Ramos (cell line): ENCODE data around the gene CES5A.
"Not testable (repeated sequence)": the region's sequence is repeated elsewhere in the genome, so short reads cannot be mapped to it uniquely, and the experiment has no call there.

ENCODE experiments used
- in situ Hi-C: fragments of 300-500 bp; cut with MboI; formaldehyde crosslinking; loops from one replicate; pipeline ENCODE4 v1.14.3; 2022; ENCODE audit warnings: low sequenced_read_pairs; ENCODE audit not compliant: unreplicated experiment

Gene CES5A

DNA sequence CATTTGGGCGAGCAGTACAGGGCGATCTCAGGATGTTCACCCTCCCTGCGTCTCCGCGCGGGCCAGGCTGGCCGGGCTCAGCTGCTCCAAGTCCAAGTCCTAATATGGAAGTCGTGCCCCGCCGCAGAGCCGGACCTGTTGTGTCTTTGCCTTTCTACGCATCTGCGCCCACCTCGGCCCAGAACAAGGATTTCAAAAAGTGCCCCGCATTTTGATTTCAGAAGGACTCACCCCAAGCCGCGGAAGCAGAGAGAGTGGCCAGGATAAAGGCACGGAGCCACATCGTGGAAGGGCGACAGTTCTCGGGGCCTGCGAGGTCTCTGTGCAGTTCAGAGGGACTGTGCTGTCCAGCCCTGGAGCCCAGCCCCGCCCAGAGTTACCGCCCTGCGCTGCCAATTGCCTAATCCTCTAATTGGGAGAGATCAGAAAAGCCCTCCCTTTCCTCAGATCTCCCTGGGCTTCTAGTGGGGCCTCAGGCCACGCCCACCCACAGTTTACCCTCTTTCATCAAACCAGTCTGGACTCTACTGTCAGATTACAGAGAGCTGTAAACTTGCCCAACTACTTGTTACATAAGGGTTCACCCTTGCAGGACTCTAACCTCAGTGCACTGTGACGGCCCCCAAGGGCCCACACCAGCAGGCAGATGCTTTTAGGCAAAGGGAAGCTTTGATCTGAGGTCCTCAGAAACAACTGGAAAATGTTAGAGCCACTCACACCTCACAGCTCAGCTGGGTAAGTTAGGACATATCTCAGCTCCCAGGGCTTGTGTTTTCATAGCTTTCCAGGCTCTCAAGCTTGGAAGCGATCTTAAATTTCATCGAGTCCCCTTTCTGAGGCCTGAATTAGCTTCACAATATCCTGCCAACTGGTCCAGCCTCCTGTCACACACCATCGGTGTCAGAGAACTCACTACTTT lies 42.1 kb downstream of the CES5A start, which contains the start of gene CES1:
Gene CES1, minus strand, starts transcription at position 324 of the 919 bp plus-strand sequence. Its CDS starts 41 bp downstream, at position 283.
- in situ Hi-C loops: no loop called here

DNA sequence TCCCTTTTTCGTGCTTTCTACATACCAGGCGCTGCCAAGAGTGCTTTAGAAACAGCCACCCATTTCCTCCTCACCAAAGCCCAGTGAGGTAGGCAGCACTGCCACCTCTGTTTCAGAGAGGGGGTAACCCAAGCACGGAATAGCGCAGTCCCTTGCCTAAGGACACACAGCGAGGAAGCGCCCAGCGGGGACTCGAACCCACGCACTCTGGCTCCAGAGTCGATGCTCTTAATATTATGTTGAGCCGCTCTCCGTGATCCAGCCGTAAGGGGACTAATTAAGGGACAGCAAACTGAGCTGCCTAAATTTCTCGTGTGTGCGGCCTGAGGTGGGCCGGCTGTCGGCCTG lies 42.8 kb downstream of the CES5A start:
- in situ Hi-C loops: no loop called here

DNA sequence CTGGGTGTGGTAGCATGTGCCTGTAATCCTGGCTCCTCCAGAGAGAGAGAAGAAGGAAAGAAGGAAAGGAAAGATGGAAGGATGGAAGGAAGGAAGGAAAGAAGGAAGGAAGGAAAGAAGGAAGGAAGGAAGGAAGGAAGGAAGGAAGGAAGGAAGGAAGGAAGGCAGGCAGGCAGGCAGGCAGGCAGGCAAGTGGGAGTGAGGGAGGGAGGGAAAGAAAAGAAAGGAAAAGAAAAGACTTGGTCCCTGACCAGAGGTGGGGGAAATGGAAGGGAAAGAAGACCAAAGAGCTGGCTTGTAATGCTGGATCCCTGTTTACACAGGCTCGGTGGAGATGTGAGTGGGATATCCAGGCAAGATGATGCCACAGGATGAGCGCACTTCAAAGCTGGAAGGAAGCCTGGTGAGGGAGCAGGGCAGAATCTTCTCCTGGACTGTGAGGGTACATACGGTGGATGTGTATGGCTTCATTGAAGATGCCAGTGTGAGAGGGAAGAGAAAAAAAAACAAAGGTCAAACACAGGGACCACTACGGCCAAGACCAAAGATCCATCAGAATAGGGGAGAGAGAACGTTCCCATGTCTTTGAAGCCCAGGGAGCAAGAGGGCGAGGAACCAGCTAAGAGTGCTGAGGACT lies 44.4 kb downstream of the CES5A start:
- in situ Hi-C loops: no loop called here

DNA sequence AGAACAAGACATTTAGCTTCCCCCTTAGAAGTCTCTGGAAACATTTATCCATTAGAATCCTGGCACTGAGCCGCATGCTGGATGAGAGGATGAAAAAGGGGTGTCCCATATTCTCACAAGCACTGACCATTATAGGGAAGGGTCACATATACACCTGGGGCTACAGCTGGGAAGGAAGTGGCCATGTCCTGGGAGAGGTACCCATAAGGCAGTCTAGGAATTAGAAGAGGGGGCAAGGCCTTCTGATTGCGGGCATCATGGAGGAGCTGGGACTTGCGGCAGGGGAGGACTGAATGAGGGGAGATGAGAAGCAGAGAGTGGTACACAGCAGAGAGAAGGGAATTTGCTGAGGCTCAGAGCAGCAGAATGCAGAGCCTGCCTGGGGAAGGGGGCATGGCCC lies 45.9 kb downstream of the CES5A start:
- in situ Hi-C loops: loop anchor here (10.0 kb wide), 1 partner anchor 64 kb away; no protein-coding TSS in a partner anchor

DNA sequence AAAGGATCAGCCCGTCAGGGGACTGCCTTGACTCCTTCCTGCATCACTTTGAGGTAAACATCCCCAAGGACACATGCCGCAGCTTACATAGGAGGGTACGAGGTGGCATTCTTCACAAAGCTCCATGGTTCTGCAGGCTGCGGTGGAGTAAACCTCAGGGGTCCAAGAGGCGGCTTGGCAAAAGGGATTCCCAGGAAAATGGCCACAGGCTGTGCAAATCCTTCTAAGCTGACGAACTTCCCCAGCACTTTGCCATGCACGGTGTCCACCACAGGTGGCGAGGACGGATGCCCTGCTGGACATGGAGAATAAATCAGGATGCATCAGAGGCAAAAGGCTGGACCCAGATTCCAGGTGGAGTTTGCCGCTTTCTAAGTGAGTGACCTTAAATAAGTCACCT lies 46.5 kb downstream of the CES5A start:
- in situ Hi-C loops: loop anchor here (10.0 kb wide), 1 partner anchor 64 kb away; no protein-coding TSS in a partner anchor

DNA sequence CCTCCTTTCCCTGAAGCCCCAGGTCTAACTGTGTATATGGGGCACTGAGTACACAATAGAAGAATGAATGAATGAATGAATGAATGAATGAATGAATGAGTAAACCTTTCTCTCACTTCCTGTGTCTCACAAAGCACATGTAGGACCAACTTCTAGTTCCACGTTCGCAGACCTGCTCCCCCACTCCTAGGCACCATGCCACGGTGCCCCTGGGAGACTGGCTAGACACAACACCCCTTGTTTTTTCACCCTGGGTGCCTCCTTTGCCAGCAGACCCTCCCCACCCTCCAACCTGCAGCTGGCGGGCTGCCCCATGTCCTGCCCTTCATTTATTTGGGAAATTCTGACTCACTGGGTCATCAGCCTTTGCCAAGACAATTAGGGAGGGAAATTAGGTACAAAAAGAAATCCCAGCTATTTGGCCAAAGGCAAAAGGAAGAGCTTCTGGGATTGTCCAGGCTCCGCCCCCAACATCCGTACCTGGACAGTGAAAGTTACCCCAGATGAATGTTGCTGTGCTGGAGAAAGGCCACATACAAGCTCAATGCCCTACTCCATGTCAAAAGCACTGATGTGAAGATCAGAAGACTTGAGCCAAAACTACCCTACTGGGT lies 50.0 kb downstream of the CES5A start:
- in situ Hi-C loops: loop anchor here (10.0 kb wide), 1 partner anchor 60 kb away; no protein-coding TSS in a partner anchor

DNA sequence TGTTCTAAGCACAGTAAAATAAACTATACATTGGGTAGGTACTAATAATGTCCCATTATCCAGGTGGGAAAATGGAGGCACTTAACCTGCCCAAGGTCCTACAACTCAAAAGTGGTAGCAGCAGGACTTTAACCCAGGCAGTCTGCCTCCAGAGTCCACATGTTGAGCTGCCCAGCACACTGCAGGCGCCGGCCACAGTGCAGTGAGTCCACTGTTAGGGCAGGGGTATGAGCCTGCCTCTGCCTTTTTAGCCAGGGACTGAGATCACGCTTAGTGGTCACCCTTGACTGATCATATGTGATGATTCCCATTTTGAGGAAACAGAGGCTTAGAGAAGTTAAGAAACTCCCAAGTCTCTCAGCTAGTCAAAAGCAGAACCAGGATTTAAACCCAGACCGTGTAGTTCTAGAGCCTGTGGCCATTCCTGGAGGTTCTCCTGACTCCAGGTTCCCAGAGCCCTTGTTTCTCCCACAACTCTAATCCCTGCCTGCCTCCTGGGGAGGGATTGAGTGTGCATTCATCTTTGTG lies 50.6 kb downstream of the CES5A start:
- in situ Hi-C loops: loop anchor here (10.0 kb wide), 1 partner anchor 60 kb away; no protein-coding TSS in a partner anchor

DNA sequence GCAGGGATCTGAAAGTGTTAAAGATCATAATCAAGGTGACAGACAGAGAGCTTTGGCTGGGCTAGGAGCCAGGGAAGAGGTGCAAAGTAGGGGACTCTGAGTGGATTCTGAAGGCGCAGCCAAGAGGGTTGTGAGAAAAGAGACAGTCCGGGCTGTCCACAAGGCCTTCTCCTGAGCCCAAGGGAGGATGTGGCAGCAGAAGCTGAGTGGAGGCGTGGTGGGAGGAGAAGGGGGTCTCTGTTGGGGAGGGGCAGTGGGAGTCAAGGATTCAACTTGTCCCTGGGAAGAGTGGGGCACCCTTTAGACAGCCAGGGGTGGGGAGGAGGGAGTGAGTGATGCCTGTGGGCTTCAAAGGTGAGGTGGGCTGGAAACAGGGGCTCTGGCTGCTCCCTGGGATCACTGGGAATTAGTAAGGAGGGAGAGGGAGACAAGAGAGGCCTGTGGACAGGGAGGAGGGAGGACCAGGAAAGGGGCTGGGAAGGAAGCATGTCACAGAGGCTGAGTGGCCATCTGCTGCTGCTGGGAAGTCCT lies 52.8 kb downstream of the CES5A start:
- in situ Hi-C loops: loop anchor here (10.0 kb wide), 1 partner anchor 58 kb away; no protein-coding TSS in a partner anchor

DNA sequence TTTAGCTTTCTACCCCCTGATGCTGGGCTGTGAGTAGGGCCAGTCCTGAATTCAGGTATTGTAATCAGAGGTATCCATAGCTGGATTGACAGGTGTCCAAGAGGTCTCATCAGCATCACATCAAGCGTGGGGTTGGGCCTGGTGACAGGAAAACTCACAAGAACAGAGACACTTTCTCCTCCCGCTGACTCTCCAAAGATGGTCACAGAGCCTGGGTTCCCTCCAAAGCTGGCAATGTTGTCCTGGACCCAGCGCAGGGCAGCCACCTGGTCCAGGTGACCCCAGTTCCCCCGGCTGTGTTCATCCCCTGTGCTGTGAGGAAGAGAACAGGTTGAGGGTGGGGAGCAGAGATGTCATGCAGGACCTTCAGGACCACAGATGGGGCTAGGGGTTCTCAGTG lies 54.0 kb downstream of the CES5A start:
- in situ Hi-C loops: loop anchor here (10.0 kb wide), 1 partner anchor 56 kb away; no protein-coding TSS in a partner anchor

DNA sequence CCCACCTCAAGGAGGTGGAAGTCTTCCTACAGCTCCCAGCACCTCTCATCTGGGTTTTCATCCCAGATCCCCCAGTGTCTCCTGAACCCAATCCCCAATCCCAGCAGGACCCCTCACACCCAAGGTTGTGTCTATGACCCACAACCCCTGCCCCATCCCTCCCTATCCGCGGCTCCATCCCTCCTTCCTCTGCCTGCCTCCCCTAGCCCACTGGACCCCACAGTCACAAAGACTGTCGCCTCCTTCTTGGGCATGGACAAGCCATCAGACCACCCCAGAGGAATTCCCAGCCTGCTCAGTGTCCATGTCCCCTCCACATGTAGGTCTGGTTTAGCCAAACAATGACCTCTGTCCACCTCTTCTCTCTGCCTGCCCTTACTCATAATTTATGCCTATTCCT lies 54.6 kb downstream of the CES5A start:
- in situ Hi-C loops: loop anchor here (10.0 kb wide), 1 partner anchor 56 kb away; no protein-coding TSS in a partner anchor

DNA sequence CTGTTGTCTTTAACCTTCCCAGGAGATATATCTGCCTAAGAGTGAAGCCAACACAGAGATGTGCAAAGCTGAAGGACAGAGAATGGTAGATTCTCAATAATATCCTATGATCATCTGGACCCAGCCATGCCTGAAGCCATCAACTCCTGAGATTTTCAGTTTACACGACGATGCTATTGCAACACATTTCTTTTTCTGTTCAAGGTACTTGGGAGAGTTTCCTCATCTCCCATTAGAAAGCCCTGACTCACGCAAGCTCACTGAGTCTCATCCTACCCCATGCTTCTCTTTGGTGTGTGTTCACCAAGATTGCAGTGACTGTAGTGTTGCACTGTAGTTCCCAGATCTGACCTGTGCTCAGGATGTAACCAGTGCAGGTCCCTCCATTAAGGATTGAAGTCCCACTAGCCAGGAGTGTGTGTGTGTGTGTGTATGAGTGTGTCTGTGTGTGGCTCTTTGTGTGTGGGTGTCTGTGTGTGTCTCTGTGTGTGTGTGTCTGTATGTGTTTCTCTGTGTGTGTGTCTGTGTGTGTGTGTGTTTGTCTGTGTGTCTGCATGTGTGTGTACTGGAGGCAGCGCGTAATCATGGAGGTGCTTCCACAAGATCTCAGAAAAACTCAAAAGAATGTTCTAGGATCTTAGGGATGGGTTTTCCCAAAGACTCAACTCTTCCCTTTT lies 57.8 kb downstream of the CES5A start:
- in situ Hi-C loops: no loop called here

DNA sequence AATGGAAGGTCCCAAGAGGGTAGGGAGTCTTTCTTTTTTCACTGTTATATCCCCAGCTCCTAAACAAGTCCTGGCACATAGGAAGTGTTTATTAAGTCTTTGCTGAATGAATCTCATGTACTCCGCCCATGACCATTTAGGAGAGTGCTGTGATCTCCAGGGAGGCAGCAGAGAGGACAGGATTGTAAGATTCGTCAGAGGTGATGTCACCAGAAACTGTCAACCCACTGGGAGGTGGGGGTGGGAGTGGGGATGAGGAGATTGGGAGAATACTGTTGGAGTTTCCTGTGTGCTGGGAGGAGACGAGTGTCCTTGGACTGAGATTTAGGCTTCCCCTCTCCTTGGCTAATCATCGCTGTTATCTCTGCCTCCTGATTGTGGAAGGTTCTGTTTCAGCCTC lies 59.0 kb downstream of the CES5A start:
- in situ Hi-C loops: not testable (repeated sequence)

DNA sequence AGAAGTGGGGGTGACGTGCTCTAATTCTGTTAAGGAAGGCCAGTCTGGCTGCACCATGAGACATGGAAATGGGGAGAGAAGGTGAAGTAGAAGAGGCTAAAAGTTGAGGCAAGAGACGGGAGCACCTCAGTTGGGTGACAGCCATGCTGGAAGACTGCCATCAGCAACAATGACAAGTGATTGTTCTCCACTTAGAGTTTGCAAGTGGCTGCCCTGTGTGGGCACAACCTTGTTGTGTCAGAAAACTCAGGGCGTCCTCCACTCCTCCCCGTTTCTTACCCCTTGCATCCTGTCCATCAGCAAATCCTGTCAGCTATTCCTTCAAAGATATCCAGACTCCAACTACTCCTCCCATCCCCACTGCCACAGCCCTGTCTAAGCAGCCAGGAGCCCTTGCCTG lies 59.9 kb downstream of the CES5A start:
- in situ Hi-C loops: no loop called here

DNA sequence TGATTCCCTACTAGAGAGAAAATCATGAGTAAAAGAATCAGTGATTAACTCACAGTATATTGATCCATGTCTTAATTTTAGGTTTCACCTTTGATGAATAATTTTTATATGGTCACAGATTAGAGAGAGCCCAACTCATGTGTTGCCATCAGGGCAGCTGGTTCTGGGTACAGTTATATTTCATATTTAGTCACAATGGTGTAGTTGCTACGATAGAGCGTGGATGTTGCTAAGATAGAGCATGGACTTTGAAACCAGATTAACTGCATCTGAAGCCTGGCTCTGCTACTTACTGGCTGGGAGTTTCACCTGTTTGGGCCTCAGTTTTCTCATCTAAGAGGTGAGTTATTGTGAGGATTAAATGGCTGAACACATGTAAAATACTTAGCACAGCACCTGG lies 61.0 kb downstream of the CES5A start:
- in situ Hi-C loops: not testable (repeated sequence)

DNA sequence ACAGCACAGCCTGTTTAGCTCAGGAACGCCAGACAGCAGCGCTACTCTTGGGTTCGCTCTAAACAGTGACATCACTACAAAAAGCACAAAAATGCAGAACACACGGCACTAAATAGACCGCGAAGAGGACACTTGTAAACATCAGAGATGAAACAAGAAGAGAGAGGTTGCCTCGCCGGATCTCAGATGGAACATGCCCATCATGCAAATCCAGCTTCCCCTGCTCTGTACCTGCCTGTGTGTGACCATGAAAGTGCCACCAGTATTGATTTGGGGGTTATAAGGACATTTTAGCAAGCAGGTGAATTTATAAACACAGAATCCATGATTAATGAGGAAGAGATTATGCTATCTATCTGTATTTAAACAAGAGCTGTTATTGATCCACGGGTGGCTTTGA lies 61.4 kb downstream of the CES5A start:
- in situ Hi-C loops: not testable (repeated sequence)

DNA sequence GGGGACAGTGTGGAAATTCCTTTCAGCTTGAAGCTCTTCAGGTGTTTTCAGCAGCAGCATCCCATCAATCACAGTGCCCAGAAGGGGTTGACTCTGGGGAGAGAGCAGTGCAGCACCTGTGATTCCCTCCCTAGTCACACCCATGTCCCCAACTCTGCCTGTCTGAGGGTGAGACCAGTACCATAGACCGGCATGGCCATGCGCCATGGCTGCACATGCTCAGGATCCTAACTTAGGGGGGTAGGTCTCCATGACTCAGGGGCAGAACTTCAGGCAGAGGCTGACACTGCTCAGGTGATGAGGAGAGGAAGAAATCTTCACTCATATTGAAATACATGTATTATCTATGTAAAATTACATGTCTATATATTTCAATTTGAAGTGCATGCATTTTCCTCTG lies 62.2 kb downstream of the CES5A start:
- in situ Hi-C loops: no loop called here

DNA sequence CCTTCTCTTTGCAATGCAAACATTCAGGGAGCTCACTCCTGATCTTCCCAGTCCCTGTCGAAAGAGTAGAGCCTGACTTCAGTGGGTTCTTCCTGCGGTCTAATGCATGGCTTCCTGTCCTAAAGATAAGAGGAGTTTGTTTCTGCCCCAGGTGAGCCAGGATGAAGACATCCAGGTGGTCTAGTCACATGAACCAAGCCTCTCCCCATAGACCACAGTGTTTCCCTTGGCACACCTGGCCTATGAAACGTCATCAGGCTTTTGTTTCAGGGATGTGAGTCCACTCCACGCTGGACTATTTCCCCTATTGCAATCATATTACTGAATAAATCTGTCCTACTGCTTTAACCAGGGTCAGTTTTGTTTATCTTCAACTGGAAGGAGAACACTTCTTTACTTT lies 63.4 kb downstream of the CES5A start:
- in situ Hi-C loops: no loop called here

DNA sequence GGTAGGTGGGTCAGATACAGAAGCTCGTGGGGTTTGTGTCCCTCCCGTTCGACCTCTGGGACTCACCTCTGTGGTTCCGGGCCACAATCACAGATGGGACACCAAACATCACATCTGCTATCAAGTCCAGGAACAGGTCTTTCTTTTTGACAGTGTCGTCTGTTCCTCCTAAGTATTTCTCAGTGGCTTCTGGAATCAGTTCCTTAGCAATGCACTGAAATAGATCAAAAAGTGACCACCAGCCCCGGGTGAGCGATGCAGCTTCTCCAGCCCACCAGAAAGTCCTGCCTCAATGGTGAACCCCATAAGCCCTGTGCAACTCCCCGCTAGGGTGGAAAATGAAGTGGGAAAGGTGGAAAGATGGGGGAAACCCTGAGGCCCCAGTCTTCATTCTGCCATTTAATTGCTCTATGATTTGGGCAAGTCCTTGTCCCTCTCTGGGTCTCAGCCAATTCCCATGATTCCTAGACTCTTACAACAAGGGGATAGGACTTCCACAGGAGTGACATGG lies 64.7 kb downstream of the CES5A start:
- in situ Hi-C loops: no loop called here

DNA sequence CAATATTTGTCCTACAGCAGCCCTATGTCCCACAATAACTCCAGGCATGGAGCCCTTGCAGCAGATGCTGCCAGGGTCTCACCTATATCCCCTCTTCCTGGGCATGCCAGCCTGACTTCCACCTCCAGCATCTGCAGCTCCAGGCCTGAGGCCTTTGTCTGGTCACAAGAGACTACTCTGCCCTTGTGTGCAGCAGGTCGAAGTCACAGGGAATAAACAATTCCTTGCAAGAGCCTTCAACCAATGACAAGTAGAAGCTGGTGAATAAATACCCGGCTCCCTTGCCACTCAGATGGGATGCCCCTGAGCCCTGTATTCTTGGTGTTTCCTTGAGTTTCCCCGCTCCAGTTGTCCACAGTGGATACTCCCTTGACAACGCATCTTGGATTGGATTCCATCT lies 65.3 kb downstream of the CES5A start:
- in situ Hi-C loops: no loop called here
